Renal cortex interstitium (tissue), 11 donors: ENCODE measurements around the gene ADCY5. TPM values are rescaled to one million over a fixed set of nuclear protein-coding genes. Genes with fewer than 3 reads are reported as not detected.

Source experiments
- DNase-seq, 11 donors: peaks; one replicate each; pipeline ENCODE4 v3.0.0-alpha.2; 2013; ENCODE audit warnings: low read depth in 9 of 11, low spot score in 4 of 11; ENCODE audit errors: extremely low read depth in 1 of 11
- polyA plus RNA-seq, 3 donors: library from polyadenylated mRNA; unstranded; fragments of 120-200 nt; gene quantifications; one replicate each; pipeline ENCODE4 v1.2.1, GENCODE V29; 2013; ENCODE audit not compliant: insufficient read length in 3 of 3

ADCY5 gene
- polyA plus RNA-seq, 3 donors: 10.0 to 11.7 (median 10.9) TPM

DNA sequence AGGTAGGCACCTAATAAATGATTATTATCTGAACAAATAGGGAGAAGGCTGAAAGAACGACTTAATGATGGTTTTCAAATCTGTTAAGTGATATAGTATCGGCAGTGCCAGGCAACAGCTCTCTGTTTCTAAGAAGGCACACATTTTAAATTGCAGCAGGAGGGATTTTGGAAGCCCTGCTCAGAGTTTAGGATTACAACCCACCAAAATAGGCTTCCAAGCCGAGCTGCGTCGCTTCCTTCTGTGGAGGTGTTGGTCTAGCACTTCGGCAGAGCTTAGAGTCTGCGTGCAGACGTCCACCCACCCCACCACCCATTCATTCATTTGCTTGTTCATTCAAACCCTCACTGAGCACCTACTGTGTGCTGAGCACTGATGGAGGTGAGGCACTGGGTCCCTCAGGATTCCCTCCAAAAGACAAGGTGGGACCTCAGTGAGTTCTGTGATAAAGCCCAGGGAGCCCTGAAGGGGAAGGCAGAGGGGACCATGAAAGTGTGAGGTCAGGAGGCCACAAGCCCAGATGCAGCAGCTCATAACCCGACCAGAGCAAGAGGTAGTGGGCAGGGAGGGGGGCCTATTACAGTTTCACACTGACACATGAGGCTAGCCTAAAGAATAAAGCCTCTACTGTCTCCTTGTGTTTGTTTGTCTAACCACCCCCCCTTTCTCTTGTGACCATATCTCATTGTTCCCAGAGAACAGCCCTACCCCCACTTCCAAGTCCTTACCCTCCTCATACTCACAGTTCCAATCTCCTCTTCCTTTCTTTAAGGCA is 8.9 kb downstream of the ADCY5 start:
- no peak for DNase-seq

DNA sequence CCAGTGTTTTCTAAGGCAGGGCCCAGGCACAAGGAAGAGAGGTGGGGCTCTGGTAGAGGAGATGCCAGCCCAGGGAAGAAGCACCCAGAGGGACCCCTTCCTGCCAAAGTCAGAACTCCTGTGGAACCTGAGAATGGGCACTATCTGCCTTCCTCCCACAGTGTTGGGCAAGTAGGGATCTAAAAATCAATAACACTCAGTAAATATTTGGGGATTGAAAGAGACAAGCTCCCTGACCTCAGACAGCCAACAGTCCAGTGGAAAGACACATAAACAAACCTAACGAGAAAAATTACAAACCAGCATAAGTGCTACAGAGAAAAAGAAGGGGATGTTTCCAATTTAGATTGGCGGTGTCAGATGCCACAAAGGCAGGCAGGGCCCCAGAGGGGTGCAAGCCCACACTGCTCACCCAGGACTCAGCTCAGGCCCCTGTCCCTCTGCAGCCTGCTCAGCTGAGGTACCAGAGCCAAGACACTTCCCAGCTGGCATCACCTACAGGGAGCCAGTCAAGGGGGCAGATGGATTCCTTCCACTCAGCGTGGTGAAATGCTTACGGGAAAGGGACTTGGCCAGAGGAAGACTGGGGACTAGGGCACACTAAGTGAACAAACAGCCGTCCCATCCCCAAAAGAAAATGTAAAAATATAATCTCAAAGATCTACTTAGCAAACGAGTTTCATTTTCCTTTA is 15.9 kb downstream of the ADCY5 start:
- no peak for DNase-seq

DNA sequence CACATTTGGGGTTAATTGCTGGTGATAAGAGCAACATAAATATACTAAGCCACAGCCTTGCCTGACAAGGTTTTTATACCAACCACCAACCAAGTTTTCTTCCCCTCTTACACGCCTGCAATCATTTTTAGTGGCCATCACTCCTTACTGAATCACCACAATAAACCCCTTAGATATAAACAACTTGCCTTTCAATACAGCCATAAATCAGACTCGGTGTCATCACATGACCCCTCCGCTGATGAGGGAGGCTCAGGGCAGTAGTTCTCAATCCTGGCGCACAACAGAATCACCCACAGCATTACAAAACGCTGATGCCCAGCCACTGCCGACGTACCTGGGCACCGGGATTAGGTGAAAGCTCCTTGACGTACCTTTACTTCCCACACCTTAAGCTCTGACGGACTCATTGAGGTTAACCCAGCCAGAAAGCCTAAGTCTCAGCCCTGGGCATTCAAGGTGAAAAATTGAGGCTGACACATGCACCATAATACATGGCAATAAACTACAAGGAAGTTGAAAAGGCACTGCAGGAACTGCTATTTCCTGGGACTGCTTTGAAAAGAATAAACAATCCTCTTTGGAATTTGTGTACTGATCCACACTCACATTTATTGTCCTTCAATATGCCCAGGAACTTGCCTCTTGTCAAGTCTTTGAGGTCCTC is 17.1 kb downstream of the ADCY5 start:
- no peak for DNase-seq

DNA sequence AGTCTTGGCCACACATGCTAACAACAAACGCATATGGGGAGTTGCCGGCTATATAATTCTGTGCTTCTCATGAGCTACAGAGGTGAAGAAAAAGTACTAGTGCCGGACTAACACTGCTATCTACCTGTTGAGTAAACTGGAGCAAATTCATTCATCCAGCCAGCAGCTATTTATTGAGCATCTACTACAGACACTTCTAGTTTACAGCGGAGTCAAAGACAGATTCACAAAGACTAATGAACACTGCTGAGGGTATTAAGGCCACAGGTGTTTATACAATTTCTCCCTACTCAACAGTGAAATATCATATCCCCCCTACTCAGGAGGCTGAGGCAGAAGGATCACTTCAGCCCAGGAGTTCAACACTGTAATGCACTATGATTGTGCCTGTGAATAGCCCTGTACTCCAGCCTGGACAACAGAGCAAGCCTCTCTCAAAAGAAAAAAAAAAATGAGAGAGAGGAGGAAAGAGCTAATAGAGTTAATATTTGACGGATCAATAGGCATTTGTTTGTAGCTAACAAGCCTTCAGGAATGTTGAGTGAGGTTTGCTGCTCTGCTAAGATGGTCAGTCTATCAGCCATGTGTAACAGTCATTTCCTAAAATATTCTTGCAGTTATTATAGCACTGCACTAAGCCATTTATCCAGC is 17.8 kb downstream of the ADCY5 start:
- DNase-seq: no peak

DNA sequence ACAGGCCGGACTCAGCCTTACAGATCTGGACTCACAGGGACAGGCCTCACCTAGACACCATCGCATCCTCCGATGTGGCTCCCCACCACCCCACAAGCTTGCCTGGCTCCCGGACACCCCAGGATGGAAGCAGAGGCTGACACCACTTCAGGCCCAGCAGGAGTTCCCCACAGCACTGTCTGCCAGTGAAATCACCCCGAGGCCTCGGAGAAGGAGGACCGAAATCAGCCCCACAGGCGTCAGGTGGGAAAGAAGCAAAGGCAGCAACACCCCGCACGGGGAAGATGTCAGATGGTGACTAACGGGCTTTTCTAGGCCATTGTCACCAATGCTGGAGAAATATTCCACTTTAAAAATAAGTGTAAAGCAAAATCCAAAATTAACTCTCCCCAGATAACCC is 18.6 kb downstream of the ADCY5 start:
- DNase-seq: no peak

DNA sequence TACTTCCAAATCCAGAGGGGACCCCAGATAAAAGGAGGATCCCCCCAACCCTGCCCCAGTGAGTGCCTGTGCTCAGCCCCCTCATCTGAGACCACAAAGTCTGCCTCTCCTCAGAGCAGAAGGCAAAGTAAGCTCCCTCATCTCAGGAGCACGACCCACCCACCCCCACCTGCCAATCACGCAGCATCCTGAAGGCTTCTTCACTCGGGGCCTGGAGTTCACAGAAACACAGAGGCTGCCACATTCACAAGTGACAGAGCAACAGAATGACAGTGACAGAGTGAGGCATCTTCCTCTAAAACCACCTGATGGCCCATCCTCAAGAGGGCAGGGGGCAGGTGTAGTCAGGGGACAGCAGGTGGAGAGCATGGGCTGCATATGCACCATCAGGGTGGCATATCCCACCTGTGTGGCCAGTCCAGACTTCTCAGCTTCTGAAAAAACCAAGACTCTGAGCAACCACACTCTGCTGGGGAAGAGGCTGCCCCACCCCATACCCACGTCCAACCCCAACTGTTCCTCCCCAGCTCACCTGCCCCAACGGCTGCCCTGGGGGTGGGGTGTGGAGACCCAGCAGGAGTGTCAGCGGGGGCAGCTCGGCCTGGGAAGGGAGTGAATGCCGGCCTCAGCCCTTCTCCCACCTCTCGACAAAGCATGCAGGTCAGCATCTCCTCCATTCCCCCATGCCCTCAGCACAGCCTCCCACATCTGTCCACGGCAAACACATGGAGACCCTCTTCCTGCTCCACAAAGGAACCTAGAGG is 19.3 kb downstream of the ADCY5 start:
- DNase-seq: no peak

DNA sequence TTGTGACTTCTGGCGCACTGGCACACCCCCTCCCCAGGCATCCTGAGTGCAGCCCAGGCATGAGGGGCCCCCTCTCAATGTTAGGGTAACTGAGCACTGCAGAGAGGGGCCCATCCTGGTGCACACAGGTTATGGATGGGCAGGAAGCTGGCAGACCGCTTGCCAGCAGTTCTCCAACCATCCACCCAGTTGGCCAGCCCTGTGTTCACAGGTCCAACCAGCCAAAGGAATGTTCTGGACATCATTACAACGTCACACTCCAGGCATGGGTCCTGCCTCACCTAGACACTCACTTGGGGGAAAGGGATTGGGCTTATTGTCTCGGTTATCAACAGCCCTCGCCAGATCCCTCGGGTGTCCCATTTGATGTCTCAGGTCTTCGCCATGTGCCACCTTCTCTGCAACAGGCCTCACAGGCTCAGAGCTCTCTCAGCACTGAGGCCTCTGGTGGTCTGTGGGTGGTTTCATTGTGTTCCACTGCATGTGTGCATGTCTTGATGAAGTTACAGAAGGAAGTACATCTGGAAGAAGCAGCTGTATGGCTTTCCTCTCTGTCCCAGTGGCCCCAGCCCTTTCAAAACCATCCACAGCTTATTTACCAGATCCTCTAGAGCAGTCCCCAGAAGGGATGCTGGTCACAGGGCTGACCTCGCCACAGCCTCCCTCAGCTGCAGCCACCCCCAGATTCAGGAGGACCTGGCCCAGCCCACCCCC is 23.7 kb downstream of the ADCY5 start:
- DNase-seq: no peak

DNA sequence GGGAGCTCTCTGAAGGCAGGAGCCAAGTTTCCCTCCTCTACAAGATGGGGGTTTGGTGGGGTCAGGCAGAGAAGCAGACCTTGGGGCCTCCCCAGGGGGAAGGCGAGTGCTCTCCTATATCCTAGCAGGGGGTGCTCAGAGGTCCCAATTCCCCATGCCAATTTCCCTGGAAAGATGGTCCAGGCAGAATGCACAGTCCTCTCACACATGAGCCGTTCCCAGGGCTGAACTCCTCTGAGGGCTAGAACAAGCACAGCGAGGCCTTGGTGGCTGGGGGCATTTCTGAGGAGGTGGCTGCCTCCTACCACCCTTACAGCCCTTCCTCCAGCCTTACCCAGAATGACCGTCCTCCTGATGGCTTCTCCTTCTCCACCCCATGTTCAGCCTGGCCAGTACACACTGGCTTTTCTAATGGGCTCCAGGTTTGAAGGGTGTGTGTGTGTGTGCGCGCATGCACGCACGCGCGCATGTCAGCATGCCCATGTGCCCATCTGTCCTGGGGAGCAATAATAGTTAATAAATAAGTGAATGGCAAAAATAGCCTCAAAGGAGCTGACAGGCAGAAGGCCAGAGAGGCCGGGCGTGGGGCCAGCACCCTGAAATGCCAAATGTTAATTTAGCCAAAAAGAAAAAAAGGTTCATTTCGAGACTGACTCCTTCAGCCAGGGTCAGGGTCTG is 24.4 kb downstream of the ADCY5 start:
- no peak for DNase-seq

DNA sequence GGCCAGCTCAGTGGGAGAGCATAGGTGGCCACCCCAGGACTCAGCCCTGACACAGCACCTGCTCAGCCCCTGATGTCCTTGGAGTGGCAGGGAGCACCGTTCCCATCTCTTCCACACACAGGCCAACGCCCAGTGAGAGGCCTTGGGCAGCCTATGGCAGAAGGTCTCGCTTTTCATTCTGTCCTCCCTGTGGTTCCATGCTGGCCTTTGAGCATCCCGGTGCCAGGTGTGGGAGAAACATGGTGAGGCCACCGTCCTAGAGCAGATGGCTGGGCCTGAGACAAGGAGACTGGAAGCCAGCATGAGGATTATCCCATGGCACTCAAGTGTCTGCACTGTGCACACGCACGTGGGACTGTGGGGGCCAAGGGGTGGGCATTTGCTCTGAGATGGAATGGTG is 25.1 kb downstream of the ADCY5 start:
- DNase-seq: no peak

DNA sequence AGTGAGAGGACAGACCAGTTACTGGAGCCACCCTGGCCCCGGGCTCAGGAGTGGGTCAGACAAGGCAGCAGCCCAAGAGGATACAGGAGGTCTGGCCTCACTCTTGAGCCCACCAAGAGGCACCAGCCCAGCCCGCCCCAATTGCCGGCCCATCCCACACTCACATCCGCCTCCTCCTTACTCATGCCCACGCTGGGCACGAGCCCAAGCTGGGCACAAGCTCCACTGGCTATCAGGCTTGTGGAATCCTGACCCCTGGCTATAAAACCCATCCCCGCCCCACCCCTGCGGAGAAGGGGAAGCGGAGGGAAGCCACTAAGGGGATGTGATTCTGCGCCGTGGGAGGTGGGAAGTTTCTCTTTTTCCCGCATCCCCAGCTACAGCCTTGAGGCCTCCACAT is 25.9 kb downstream of the ADCY5 start:
- no peak for DNase-seq

DNA sequence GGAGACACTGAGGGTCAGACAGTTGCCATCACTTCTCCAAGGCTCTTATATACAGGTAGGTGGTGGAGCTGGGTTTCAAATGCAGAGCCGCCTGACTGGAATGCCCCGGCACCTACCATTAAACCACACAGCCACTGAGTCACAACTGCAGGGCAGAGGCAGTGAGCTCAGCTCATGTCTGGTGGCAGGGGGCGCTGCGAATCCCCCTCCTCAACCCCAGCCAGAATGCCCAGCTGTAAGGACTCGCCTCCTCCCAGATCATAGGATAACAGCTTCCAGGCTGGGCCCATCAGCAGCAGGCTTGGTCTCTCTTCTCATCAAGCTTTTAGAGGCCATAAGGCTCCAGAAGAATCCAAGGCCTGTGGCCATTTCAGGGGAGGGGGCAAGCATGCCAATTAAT is 26.4 kb downstream of the ADCY5 start:
- DNase-seq: no peak

DNA sequence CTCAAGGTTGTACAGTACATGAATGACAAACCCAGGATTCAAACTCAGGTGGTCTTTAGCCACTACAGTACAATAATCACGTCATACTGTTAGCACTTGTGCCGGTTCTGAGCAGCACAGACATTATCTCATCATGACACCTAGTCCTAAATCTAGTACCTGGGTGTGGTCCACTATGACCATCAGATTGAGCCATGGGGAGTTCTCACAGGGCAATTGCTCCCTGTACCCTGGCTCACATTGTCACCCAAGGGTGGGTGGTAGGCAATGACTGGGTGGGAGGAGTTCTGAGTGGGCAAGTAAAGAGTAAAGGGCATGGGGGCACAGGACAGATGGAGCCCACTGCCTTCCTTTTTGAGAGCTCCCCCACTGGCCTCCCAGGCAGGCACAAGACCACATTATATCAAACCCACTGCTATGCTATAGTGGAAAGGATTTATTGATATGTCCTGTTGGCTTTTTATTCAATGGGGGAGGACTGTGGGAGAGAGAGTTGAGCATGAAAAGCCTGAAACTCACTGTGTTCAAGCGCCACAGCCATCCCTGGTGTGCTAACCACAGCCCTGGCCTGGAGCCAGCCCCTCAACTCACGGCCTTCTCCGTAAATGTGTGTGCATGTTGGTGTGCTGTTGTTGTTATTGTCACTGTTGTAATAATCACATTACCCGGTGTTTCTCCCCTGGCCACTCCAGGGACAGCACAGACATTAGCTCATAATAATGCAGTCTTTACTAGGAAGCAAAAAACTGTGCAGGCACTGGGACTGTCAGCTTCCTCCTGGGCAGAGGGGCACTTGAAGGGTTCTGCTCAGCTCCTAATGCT is 27.3 kb downstream of the ADCY5 start:
- DNase-seq: no peak

DNA sequence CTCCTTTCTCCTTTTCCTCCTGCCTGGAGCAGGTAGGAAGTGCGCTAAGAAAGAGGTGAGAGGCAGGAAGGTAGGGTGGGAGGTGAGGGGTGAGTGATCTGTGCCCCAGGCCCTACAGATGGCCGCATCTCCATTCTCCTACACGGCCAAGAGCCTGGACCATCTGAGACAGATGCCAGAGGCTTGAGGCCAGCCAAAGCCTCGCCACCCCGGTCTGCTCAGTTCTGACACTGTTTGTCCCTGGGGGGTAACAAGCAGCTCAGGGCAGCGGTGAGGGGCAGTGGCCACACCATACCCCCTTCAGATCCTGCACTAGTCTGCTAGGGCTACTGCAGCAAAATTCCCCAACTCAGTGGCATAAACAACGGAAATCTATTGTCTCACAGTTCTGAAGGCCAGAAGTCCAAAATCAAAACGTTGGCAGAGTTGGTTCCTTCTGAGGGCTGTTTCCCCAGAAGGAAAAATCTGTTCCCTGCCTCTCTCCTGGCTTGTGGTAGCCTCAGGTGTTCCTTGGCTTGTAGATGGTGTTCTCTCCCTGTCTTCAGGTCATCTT is 28.4 kb downstream of the ADCY5 start:
- no peak for DNase-seq

DNA sequence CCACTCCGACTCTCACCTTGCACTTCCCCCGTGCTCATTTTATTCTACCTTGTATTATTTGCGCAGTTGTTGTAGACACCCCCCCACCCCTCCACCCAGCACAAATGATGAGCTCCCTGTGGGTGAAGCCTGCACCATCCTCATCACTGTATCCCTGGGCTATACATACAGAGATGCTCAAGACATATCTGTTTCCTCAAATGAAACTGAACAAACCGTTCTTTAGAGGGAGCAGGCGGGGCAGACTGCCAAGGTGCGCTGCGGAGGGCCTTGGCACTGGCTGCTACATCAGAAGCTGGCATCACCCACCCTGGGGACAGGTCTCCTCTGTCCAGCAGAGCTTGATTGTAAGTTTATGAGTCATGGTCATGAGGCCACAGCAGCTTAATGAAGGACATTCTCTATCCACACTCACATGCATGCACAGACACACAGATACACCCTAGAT is 29.0 kb downstream of the ADCY5 start:
- DNase-seq: no peak

DNA sequence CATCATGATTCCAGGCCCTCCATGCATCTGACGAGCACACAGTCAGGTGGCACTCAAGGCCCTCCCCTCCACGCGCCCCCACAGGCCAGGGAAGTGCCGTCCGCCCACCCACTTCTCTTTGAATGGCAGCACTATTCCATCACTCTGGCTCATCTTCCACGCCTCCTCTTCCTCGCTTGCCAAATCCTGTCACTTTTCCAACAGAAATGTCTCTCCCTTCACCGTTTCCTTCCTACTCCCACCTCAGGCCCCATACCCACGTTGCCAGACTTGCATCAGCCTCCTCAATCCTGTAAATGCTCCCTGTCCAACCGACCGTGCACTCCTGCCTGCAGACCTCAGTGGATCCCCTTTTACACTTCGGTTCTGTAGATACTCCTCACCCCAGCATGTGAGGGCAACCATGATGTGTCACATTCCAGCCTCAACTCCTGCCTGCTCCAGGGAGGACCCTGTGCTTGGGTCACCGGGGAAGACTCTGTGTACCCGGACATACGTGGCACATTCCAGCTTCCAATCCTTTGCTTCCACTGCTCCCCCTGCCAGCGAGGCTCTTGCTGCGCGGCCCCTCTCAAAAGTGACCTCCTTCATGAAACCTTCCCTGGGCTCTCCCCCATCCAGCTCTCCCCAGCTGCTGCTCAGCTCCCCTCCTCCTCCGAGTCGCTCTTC is 29.6 kb downstream of the ADCY5 start:
- DNase-seq: no peak

DNA sequence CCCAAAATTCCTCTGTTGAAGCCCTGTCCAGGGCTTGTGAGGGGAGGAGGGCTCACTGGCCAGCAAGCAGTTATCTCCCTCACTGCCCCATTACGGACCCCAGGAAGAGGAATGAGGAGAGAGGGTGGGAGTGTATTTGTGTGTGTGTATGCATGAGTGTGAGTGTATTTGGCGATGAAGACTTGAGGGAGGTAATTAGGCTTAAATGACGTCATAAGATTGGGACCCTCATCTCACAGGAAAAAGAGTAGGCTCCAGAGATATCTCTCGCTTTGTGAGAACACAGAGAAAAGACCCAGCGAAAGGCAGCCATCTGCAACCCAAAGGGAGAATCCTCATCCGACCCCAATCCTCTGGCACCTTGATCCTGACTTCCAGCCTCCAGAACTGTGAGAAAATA is 32.2 kb downstream of the ADCY5 start:
- no peak for DNase-seq
